ENCODE measurements around the gene PPM1L.

Gene PPM1L

DNA sequence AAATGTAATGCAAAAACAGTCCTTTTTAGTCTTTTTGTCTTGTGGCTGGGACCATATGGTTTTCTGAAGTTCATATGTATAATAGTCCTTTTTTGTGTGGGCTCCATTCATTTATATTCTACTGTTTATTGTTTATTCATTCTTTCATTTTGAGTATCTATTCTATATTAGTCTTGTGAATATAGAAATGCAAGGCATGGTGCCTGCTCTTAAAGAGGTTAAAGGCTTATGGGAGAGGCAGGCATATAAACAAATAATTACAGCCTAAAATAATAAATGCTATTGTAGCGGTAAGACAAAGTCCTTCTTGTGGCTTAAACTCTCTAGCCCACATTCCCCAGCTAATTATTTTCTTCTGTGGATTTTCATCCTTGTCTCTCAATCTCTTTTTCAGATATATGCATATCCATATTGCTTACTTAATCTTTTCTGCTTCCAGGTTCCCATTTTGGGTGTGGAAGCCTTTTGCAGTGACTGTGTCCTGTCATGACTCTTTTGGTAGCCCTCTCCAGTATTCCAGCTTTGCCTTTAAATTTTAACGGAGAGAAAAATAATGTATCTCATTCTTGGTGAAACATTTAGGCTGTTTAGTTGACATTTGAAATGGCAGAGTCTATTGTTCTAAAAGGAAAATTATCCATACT is 101.6 kb downstream of the PPM1L start:
- no peak for FAIRE-seq

DNA sequence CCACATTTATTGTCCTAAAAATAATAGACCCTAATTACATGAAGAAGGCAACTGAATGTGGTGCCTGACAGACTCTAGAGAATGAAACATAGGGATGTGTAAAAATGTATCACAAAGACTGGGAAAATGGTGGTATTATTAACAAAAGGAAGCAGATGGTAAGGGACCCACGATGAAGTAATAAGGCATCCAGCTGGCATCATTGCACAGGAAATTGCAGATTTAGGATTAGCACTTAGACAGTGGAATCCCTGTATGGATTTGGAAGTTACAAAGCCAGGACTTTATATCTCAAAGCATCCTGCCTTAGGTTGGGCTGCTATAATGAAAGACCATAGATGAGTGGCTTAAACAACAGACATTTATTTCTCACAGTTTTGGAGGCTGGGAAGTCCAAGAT is 104.3 kb downstream of the PPM1L start:
- FAIRE-seq, result no peak

- FAIRE-seq, result no peak
Observed at GRCh38 chr3:160869825-160870224, 113.8 kb downstream of the PPM1L start.

DNA sequence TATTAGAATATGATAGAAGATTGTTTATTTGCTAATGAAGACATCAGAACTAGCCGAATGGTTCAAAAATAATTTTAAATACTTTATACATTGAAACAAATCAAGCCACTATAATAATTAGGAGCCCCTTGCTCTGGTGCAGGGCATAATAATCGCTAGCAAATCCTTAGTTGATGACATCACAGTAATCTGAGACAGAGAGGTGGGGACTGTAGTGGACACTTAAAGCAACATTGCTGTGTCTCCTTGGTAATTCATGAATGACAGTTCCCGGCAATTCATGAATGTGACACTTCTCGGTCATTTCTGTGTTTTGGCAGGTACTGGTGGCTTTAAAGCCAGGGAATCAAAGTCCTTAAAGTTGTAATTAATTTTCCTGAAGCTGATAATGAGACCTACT is 114.3 kb downstream of the PPM1L start:
- no peak for FAIRE-seq

DNA sequence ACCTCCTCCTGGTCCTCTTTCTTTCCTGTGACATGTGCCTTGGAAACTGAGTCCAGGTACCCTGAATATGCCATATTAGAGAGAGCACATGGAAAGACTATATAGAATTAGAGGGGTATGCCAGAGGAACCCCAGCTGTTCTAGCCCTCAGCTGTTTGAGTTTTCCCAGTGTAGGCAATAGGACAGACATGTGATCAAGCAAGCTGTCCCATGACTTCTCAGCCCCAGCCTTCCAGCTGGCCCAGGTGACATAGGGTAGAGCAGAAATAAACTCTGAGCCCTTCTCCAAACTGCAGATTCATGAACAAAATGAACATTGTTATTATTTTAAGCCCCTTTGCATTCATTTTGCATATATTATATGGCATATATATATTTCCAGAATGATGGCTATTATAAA is 118.7 kb downstream of the PPM1L start:
- no peak for FAIRE-seq

GRCh38 chr3:160876643-160877042 is 120.6 kb downstream of the PPM1L start:
- no peak for FAIRE-seq

DNA sequence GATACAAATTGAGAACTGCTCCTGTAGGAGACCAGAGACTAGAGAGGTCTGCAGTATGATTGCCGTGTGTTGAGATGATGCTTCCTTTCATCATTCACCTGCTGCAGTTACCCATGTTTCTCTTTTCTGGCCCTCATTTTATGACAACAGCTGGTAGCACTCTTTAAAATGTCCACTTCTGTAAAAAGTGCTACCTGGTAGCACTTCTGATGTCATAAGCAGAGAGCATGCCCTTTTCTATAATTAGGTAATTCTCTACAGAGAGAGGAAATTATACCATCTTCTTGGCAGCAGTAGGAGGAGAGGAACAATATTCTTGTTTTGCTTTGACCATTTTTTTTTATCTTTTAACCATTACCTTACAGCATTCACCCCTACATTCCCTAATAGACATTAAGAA is 123.8 kb downstream of the PPM1L start:
- no peak for FAIRE-seq

- FAIRE-seq, result no peak
Observed at GRCh38 chr3:160883373-160883772, 127.3 kb downstream of the PPM1L start.

- no peak for FAIRE-seq
Observed at GRCh38 chr3:160885791-160886286, 129.8 kb downstream of the PPM1L start.

DNA sequence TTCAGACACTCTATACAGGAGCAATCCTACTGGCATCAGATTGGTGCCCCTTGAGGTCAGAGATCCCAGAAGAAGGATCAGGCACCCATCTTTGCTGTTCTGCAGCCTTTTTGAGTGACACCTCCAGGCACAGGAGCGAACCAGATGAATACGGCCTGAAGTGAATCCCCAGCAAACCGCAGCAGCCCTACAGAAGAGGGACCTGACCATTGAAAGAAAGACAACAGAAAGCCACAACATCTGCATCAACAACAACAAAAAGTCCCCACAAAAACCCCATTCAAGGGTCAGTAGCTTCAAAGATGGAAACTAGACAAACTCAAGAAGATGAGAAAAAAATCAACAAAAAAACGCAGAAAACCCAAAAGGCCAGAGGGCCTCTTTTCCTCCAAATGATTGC is 130.4 kb downstream of the PPM1L start:
- FAIRE-seq, result no peak

DNA sequence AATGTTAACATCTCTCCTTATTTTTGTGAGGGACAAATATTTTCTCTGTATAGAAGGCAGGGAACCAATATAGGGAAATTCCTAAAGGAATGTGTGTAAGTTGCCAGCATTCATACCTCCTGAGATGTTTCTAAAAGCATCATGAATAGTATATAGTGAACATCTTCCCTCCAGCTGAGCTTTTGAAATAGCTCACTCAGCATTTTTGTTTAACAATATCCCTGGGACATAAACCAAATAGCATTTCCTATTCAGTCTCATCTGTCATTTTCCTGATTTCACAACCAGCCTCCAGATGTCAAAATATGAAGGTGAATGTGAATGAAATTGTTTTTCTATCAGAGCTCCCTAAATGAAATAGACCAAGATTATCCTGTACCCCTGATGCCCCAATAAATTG is 137.2 kb downstream of the PPM1L start:
- FAIRE-seq, result no peak

DNA sequence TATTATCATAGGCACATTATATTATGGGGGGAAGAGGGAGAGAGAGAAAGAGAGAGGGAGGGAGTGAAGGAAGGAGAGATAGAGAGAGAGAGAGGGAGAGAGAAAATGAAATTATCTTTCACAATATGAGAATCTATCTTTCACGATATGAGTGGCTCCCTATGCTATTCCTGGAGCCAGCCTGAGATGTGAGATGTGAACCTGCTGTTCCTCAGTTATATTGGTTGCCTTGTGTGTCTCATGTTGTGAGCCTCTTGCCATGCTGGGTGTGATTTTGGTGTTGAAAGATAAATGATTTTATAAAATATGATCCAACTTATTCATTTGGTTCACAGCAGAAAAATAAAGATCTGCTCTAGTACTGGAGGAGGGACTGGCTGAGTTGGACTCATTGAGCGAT is 148.7 kb downstream of the PPM1L start:
- no peak for FAIRE-seq

GRCh38 chr3:160906646-160907045 is 150.6 kb downstream of the PPM1L start:
- no peak for FAIRE-seq

DNA sequence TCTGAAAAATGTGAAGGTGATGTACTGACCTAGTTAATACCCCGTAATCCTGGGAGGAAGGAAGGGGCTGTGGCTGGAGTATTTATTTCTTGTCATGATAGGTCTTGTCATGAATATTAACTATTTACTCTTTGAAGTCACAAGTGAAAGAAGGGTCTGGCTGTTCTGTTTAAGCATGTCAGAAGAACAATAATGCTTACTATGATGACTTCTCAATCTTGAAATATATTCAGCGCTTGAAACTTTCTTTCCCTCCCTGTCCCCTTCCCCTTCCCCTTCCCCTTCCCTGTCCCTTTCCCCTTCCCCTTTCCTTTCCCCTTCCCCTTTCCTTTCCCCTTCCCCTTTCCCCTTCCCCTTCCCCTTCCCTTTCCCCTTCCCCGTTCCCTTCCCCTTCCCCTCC is 153.9 kb downstream of the PPM1L start:
- no peak for FAIRE-seq

GRCh38 chr3:160911411-160911810 is 155.4 kb downstream of the PPM1L start:
- no peak for FAIRE-seq

DNA sequence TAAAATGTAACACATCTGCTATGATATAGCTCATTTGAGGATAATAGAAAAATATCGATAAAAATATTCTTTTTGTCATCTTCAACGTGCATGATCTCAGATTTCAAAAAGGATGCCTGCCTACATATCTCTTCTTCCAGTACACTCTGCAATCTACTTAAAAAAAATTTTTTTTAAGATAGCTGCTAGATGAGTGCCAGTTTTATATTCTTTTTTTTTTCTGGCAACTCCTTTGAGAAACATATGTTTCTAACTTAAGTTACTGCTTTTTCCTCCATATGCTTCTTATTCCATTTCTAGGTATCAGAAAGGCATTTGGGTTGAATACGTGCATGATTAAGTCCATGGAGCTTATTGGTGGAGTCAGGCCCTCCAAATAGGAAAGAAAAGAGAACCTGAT is 160.4 kb downstream of the PPM1L start:
- FAIRE-seq, result no peak

- no peak for FAIRE-seq
Observed at GRCh38 chr3:160919942-160920341, 163.9 kb downstream of the PPM1L start.

- FAIRE-seq, result peak; percentile 49
Observed at GRCh38 chr3:160921020-160921635, 165.1 kb downstream of the PPM1L start.

- FAIRE-seq, result no peak
Observed at GRCh38 chr3:160924776-160925175, 168.7 kb downstream of the PPM1L start.

DNA sequence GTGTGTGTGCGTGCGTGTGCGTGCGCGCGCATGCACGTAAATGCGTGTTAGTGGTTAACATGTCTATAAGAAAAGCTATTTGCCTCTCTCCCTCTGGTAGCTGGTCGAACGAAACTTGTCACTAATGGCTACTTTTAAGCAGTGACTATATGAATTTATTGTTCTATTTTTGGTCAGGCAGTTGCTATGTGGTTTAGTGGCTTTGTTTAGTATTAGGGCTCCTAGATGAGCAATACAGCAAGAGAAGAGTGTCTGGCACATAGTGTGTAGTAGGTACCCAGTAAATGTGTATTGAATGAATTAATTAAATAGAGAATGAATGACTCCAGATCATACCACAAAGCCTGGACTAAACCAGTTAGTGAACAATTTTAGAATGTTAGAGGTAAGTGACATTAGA is 171.6 kb downstream of the PPM1L start:
- no peak for FAIRE-seq

DNA sequence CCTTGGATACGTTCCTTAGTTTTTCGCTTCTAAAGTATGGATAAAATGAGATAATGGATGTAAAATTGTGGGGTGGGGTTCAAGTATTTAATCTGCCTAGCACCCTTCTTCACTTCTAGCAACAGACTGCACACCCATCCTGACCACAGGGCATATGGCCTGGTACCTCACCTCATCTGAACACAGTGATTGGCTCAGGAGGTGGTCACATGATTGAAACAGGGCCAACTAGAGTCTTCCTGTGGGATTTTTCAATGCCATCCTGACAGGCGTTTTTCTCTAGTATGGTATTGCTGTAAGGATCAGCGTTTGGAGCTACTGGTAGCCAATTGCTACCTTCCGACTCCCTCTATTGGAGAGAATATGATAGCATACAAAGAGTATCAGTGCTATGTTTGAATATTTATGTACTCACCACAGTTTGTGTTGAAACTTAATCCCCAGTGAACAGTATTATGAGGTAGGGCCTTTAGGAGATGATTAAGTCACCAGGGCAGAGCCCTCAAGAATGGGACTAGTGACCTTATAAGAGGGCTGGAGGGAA is 172.2 kb downstream of the PPM1L start:
- FAIRE-seq, result no peak

GRCh38 chr3:160929595-160929994 is 173.6 kb downstream of the PPM1L start:
- FAIRE-seq, result no peak

DNA sequence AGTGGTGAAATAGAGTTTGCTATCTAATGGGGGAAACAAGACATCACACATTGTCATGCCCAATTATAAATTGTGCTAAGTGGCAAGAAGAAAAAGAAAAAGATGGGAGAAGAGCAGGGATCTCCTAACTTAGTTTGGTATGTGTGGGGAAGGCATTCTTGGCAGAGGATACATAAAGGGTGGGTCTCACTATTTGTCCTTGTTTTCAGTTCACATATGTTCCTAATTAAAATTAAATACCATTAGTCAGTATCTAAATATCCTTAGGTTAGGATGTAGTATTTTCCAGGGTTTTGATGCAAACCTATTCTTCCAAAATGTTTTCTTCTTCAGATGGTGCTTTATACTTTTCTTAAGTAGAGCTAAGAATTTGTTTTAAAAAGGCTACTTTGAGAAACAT is 175.4 kb downstream of the PPM1L start:
- no peak for FAIRE-seq

DNA sequence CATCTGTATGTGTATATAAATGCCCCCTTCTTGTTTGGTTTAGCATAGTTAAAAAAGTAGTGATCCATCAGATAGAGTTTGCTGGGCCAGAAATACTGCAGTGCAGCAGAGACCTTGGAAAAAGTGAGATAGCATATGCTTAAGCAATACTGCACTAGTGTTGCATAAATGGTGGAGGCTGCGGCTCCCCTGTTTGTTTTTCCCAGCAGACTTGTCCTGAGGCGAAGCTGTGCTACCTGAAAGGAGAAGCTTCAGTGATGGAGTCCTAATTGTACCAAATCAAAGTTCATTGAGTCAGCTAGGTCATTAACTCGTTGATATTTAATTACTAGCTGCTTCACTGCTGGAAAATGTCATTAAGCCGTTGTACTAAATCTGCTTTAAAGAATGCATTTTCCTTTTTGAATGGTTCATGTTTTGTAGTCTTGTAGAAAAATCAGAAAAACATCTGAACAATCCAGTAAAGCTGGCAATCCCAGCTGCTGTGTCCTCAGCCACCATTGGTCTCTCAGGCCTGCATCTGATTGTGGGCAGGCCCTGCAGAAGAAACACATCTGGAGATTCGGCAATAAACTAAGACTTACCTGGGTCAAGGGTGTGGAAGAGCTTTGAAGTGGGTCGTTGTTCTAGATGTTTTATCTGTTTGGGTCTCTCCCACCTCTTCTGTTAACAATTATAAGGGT is 179.5 kb downstream of the PPM1L start:
- no peak for FAIRE-seq
